GM03348 (cell line): ENCODE results near the gene ATAD3A.
"Not testable (repeated sequence)": the region's sequence is repeated elsewhere in the genome, so short reads cannot be mapped to it uniquely, and the experiment has no call there.

ENCODE experiments used
- DNase-seq: peaks from one replicate; pipeline ENCODE4 v3.0.0; 2012; ENCODE audit warnings: low spot score

The ATAD3A gene

DNA sequence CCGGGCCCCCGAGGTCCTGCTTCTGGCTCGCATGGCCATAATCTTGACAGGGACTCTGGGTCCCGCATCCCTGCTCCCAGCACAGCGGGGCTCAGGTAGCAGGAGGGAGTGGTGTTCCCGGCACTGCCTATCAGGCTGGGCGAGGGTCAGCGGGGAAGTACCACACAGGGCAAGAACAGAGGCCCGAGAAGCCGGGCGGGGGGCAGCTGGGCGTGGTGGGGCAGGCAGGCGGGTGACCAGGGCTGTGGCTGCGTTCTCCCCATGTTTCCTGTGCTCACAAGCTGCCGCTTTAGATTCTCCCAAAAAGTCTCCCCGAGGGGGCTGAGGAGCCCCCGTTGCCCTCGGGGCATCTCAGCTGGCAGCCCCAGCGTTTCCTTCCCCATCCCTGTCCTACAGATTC is 22.1 kb upstream of the ATAD3A start:
- no peak for DNase-seq

DNA sequence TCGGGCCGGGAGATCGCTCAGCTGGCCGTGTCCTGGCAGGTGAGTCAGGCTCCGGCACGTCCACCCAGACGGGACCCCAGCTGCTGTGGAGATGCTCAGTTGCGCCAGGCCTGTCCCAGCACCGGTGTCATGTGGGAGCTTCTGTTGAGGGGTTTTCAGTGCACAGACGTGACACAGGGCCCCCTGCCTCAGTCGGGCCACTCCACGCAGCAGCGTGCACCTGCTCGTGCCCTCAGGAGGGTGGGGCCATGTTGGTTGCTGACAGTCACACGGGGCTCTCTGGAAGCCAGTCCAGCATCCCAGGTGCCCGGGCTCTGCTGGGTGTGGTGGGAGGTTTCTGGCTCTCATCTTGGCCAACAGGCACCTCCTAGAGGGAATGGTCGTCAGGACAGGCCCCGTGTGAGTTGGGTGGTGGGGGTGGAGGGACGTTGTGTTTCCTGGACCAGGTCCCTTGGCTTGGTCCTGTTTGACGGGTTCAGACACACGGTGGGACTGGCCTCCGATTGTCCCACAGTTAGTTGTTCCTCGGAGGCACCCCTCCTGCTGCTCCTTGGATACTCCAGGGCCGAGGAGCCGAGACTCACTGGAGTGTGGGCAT is 21.2 kb upstream of the ATAD3A start:
- no peak for DNase-seq

DNA sequence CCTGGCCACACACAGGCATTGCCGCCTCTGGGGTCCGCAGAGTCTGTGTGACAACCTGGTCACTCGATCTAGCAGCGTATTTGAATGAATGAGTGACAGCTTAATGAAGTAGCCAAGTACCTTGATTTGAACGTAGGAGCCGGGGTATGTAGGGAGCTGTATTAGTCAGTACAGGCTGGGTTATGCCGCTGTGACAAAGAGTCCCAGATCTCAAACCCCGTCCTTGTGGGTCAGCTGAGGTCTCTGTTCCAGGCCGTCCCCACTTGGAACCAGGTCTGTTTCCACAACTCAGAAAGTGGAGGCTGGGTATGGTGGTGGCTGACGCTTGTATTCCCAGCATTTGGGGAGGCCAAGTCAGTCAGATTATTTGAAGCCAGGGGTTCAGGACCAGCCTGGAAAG is 20.4 kb upstream of the ATAD3A start:
- no peak for DNase-seq

DNA sequence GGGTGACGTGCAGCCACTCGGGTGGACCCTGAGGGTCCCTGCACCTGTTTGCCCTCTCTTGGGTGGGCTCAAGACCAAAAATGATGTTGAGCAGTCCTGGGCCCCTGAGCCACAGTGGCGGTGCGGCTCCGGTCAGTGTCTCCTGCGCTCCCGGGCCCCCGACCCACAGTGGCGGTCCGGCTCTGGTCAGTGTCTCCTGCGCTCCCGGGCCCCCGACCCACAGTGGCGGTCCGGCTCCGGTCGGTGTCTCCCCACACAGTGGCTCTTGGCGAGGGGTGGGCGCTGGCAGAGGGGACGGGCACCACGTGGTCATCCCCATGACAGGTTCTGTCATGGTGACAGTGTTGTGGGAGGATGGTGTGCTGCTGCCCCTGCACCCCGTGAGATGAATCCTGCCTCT is 17.7 kb upstream of the ATAD3A start:
- DNase-seq: not testable (repeated sequence)

DNA sequence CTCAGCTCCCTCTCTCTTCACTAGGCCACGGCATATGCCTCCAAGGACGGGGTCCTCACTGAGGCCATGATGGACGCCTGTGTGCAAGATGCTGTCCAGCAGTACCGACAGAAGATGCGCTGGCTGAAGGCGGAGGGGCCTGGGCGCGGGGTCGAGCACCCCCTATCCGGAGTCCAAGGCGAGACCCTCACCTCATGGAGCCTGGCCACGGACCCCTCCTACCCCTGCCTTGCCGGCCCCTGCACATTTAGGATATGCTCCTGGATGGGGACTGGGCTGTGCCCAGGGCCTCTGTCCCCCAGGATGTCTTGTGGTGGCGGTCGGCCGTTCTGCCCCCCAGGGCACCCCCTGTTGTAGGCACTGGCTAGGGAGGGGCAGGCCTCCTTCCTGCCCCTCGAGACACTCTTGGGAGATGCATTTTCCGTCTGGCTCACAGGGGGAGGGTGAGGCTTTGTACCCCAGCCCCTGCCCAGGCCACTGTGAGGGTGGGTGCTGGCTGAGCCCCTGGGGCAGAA is 16.4 kb upstream of the ATAD3A start:
- DNase-seq: not testable (repeated sequence)

DNA sequence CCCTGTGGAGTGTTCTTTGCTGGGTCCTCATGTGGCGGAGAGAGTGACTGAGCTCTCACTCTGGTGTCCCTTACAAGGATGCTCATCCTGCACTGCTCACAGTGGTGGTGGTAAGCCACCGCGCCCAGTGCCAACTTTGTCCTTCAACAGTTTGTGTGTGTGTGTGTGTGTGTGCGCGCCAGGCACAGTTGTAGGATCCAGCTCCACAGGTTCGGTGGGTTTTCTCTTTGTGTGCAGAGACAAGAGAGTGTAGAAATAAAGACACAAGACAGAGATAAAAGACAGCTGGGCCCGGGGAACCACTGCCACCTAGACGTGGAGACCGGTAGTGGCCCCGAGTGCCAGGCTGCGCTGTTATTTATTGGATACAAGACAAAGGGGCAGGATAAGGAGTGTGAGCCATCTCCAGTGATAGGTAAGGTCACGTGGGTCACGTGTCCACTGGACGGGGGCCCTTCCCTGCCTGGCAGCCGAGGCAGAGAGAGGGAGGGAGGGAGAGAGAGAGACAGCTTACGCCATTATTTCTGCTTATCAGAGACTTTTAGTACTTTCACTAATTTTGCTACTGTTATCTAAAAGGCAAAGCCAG is 7.1 kb upstream of the ATAD3A start:
- DNase-seq: peak; percentile 55

DNA sequence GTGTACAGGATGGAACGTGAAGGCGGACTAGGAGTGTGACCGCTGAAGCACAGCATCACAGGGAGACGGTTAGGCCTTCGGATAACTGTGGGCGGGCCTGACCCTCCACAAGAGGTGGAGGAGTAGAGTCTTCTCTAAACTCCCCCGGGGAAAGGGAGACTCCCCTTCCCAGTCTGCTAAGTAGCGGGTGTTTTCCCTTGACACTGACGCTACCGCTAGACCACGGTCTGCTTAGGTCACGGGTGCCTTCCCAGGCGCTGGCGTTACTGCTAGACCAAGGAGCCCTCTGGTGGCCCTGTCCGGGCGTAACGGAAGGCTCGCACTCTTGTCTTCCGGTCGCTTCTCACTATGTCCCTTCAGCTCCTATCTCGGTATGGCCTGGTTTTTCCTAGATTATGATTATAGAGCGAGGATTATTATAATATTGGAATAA is 6.6 kb upstream of the ATAD3A start:
- not testable (repeated sequence) for DNase-seq

DNA sequence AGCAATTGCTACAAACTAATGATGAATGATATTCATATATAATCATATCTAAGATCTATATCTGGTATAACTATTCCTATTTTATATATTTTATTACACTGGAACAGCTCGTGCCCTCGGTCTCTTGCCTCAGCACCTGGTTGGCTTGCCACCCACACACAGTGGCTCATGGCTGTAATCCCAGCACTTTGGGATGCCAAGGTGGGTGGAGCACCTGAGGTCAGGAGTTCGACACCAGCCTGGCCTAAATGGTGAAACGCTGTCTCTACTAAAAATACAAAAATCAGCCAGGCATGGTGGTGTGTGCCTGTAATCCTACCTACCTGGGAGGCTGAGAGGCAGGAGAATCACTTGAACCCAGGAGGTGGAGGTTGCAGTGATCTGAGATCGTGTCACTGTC is 6.2 kb upstream of the ATAD3A start:
- DNase-seq: not testable (repeated sequence)

DNA sequence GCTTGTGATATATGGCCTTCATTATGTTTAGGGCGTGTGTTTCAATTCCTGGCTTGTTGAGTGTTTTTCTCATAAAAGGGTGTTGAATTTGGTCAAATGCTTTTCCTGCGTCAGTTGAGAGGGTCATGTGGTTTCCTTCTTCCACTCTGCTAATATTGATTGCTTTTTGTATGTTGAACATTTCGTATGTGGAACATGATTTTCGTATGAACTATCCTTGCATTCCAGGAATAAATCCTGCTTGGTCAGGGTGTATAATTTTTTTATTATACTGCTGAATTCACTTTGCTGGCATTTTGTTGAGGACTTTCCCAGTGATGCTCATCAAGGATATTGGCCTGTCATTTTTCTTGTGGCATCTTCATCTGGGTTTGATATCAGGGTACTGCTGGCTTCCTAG is 4.7 kb upstream of the ATAD3A start:
- DNase-seq: no peak

DNA sequence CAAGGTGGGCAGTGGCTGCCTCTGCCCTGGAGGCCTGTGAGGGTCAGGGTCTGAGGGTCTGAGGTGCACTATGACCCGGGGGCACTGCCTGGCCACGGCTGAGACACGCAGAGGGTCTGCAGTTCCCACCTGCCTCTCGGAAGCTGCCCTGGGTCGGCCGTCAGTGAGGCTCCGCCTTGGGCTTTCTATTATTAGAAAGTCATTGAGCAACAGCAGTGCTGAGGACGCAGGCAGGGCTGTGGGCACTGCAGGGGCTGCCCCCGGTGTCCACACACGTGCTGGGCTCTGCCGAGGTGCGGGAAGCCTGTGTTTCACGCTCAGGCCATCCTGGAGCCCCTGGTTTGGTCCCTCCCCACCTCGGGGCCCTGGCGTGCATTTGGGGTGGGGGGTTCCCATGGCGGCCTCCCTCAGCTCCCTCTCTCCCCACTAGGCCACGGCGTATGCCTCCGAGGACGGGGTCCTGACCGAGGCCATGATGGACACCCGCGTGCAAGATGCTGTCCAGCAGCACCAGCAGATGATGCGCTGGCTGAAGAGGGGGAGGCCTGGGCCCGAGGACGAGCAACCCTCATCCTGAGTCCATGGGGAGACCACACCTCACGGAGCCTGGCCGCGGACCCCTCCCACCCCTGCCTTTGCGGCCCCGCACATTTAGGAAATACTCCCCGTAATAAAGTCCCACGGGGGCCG is 3.0 kb upstream of the ATAD3A start:
- DNase-seq: not testable (repeated sequence)

DNA sequence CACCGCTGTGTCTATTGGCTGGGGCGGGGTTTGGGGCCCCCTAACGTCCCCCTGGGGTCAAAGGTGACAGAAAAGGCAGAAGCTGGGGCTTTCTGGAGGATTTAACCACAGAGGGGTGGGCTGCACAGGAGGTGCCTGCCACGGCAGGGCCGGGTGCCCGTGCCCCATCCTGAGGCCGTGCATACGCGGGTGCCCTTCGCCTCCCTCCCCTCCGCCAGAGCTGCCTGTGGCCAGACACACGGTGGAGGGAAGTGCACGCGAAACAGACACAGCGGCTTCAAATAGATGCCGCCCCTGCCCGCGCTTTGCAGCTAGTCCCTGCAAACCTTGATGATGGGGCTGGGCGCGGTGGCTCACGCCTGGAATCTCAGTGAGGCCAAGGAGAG is 2.5 kb upstream of the ATAD3A start:
- not testable (repeated sequence) for DNase-seq

DNA sequence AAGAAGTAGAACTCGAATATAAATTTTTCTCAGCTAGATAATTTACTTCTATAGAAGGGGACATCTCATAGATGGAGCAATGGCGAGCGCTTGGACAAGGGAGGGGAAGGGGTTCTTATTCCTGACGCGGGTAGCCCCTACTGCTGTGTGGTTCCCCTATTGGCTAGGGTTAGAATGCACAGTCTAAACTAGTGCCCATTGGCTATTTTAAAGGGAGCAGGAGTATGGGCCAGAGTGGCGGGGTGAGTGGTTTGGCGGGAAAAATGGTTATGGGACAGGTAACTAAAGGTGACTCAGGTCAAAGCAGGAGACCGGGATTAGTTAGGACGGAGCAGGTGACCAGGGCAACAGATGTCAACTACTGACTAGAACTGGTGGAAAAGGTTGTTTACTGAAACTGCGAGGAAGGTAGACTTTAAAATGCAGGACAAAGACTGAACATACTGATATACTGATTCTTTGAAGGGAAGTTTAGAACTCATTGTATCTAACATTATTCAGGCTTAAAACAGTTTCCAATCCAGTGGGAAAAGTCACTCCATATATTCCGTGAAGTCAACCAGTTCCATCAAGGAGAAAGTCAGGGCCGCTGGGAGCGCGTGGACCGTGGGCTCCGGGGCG is 940 bp upstream of the ATAD3A start:
- DNase-seq: no peak

DNA sequence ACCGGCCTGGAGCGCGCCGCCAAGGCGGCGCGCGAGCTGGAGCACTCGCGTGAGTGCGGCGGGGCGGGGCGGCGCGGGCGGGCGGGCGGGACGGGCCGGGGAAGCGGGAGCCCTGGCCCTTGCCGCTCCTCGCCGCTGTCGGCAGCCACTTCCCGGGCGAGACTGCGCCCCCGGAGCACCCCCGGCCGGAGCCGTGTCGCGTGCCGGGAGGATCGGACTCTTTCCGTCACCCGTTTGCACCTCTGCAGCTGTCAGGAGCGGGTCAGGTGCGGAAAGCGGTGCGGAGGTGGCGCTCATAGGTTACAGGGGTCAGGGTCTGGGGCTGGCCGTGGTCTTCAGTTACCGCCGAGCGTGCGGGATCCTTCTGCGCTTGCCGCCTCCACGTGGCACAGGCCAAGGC is 463 bp downstream of the ATAD3A start:
- not testable (repeated sequence) for DNase-seq

DNA sequence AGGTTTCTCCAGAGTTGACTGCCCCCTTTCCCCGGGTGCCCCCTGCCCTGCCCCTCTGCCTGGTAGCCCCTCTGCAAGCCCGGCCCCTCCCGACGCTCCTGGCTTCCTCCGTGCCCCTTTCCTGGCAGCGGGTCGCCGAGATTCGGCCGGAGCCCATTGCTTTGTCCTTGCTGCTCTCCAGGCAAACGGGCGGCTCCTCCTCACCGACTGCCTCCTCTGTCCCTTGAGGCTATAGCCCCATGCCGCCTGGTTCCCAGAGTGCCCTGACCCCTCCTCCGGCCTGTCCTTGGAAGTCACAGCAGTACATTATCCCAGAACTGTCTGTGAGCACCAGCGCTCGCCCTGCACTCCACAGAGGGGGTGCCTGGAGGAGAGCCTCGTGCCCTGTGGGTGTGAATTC is 1.7 kb downstream of the ATAD3A start:
- DNase-seq: not testable (repeated sequence)

DNA sequence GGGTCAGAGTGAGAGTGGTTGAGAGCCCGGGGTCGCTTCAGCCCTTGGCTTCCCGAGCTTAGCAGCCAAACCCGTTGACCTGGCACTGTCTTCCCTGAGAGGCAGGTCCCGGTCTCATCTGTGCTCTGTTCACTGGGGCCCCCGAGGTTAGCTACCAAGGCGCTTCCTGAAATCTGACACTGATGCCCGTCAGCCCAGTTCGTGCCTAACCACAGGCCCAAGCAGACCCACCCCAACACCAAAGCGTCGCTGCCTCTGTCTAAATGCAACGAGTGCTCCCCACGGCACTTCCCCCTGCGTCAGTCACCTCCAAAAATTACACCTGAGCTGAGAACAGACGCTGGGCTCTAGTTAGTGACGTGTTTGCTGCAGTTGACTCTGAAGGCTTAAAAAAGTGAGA is 2.4 kb downstream of the ATAD3A start:
- DNase-seq: not testable (repeated sequence)

DNA sequence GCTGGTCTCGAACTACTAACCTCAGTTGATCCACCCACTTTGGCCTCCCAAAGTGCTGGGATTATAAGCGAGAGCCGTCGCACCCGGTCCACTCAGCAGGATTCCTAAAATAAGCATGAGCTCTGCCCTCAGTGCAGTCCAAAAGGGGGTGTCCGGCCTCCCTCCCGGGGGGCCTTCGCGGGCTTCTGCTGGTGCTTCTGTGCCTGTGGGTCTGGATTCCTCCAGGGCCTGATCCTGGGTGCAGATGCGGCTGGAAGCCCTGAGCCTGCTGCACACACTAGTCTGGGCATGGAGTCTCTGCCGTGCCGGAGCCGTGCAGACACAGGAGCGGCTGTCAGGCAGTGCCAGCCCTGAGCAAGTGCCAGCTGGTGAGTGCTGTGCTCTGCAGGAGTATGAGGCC is 5.0 kb downstream of the ATAD3A start:
- DNase-seq: not testable (repeated sequence)

DNA sequence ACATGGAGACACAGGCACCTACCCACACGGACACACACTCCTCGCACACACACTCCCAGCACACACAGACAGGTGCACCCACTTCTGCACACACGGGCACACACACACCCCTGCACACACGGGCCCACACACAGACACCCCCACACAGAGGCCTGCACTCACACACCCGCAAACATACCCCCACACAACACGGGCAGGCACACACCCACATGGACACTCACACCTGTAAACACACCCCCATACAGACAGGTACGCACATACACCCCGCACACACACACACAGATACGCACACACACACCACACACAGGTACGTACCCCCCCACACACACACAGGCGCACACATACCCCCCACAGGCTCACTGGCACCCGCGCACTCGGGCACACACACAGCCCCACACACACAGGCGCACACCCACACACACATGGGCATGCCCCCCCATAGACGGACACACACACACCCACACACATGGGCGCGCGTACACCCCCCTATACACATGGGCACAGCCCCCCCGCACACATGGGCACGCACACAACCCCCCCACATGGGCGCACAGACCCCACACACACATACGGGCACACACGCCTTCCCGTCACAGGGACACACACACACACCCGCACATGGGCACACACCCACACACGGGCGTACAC is 6.1 kb downstream of the ATAD3A start:
- DNase-seq: no peak

DNA sequence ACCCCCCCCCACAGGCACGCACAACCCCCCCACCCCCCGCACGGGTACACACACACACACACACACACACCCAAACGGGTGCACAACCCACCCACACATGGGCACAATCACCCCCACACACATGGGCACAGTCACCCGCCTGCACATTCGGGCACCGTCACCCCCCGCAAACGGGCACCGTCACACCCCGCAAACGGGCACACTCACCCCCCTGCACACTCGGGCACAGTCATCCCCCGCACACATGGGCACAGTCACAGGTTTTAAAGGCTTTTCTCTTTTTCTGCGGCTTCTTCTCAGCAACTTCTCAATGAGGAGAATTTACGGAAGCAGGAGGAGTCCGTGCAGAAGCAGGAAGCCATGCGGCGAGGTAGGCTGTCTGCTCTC is 6.7 kb downstream of the ATAD3A start:
- not testable (repeated sequence) for DNase-seq

DNA sequence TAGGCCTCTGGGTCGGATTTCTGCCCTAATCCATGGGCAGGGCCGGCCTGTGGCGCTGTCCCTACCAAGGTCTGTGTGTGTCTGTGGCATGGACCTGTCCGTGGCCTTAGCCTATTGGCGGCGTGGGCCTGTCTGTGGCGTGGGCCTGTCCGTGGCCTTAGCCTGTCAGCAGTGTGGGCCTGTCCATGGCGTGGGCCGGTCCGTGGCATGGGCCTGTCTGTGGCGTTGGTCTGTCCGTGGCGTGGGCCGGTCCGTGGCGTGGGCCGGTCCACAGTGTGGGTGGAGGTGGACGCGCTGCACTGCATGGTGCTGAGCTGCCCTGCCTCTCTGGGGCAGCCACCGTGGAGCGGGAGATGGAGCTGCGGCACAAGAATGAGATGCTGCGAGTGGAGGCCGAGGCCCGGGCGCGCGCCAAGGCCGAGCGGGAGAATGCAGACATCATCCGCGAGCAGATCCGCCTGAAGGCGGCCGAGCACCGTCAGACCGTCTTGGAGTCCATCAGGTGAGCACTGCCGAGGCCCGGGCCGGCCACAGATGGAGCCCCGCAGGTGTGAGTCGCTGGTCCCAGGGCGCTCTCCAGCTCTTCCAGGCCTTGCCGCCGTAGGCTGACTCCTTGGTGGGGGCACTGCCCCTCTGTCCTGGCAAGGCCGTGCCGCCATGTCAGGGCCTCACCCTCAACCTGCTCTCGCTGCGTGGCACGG is 8.0 kb downstream of the ATAD3A start:
- DNase-seq: not testable (repeated sequence)

DNA sequence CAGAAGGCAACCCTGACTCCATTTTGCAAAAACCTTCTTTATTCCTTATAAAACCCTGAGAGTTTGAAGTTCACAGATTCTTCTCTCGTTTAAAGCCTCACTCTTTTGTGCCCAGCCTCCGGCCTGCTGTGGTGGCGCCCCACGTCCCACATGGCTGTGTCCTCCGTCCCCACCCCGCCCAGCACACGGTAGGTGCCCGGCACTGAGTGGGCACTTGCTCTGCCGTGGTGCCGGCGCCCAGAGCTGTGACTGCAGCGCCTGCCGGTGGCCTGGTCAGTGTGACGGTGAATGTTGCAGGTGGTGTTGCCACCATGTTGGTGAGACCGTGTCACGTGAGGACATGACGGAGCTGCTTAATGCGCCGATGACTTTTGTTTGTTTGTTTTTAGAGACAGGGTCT is 9.4 kb downstream of the ATAD3A start:
- no peak for DNase-seq

DNA sequence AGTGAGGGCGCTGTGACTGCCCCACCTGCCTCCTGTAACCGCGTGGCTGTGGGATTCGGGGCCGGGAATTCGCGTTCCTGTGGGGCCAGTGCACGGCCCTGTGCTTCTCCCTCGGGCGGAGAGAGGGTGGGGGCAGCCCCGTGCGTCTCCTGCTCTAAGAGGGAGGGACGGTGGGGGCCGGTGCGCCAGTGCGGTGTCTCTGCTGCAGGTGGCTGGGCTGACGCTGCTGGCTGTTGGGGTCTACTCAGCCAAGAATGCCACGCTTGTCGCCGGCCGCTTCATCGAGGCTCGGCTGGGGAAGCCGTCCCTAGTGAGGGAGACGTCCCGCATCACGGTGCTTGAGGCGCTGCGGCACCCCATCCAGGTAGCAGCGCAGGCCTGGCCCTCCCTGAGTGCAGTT is 10.6 kb downstream of the ATAD3A start:
- not testable (repeated sequence) for DNase-seq

DNA sequence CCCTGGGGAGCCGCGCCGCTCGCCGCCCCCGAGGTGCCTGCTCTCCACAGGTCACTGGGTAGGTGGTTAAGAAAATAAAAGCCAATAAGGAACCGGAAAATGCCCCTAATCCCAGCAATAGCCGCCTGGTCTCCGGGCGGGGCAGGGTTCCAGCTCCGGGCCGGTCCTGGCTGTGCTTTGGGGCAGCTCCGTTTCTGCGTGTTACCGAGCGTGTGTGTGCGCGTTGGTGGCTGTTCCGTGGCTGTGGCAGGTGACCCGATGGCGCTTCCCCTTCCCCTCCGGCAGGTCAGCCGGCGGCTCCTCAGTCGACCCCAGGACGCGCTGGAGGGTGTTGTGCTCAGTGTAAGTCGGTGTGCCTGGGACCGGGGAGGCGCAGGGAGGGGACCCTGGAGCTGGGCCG is 11.3 kb downstream of the ATAD3A start:
- not testable (repeated sequence) for DNase-seq
